A549 (cell line): ENCODE results near the gene KCNQ1. TPM values are rescaled to one million over a fixed set of nuclear protein-coding genes. Genes with fewer than 3 reads are reported as not detected.

Source experiments
- ATAC-seq, 2 experiments: fragments of 200-7000 bp in 1 of 2; fragments of >200 bp in 1 of 2; cut with Nextera tagmentation in 1 of 2; cut with Tn5 transposase in 1 of 2; 3 replicates each; pipeline versions ENCODE4 v1.8.0 to v1.9.1; 2018 to 2020; ENCODE audit warnings: mild to moderate bottlenecking in 1 of 2, moderate library complexity in 1 of 2
- CTCF ChIA-PET: fragments of 300-600 bp; sonication (Branson Sonifier 250); formaldehyde crosslinking; extraction: SDS; loops from one replicate; lab custom pipeline; 2021; ENCODE audit warnings: antibody characterized with exemption, inconsistent platforms; lab: Yijun Ruan, JAX
- POLR2A ChIA-PET: fragments of 350-600 bp; formaldehyde crosslinking; extraction: SDS; loops from one replicate; lab custom pipeline; 2021; ENCODE audit warnings: antibody characterized with exemption, inconsistent platforms; lab: Yijun Ruan, JAX
- DNase-seq, 2 experiments: peaks; one replicate each; pipeline versions ENCODE4 v3.0.0 to v3.0.0-alpha.2; 2011 to 2016; ENCODE audit warnings: low read depth in 1 of 2, low spot score in 1 of 2
- FAIRE-seq: peaks from 2 replicates; lab custom pipeline; 2011; peaks lifted over from hg19 to GRCh38; lab: Jason Lieb, UNC
- H3K27ac ChIP-seq, 2 experiments: fragments of >200 bp; sonication (Bioruptor Twin); formaldehyde crosslinking; 3 replicates each; pipeline ENCODE4 v1.5.1; 2016 to 2017
- H3K4me1 ChIP-seq: fragments of >200 bp; sonication (Bioruptor Twin); formaldehyde crosslinking; 3 replicates; pipeline ENCODE4 v1.6.1; 2016
- H3K4me2 ChIP-seq: fragments of >200 bp; sonication (Bioruptor Twin); formaldehyde crosslinking; 3 replicates; pipeline ENCODE4 v1.6.1; 2016
- H3K4me3 ChIP-seq: fragments of >200 bp; sonication (Bioruptor Twin); formaldehyde crosslinking; 3 replicates; pipeline ENCODE4 v1.5.1; 2016
- H3K9me3 ChIP-seq: fragments of >200 bp; sonication (Bioruptor Twin); formaldehyde crosslinking; 3 replicates; pipeline ENCODE4 v1.6.1; 2016
- BHLHE40 ChIP-seq: IDR thresholded peaks from 2 replicates; pipeline ENCODE4 v1.6.1; 2012; ENCODE audit warnings: low read depth, low read length, inconsistent platforms
- CEBPB ChIP-seq, 2 experiments: fragments of >200 bp in 1 of 2; sonication (Bioruptor Twin) in 1 of 2; formaldehyde crosslinking in 1 of 2; IDR thresholded peaks; 2 replicates each; pipeline ENCODE4 v1.6.1; 2012 to 2016
- CHD2 ChIP-seq: fragments of 150-350 bp; IDR thresholded peaks from 2 replicates; pipeline ENCODE4 v1.6.1; 2014; ENCODE audit warnings: low read length; ENCODE audit not compliant: partially characterized antibody
- EHMT2 ChIP-seq: fragments of 200-600 bp; sonication (generic); IDR thresholded peaks from 2 replicates; pipeline ENCODE4 v1.6.1; 2016; ENCODE audit warnings: antibody characterized with exemption, low read depth, mild to moderate bottlenecking, moderate library complexity
- EP300 ChIP-seq, 2 experiments: fragments of >200 bp; sonication (Bioruptor Twin); formaldehyde crosslinking; IDR thresholded peaks; 2 replicates in 1 of 2; 3 replicates in 1 of 2; pipeline ENCODE4 v1.6.1; 2016 to 2017
- ESRRA ChIP-seq: fragments of 150-350 bp; IDR thresholded peaks from 2 replicates; pipeline ENCODE4 v1.6.1; 2014; ENCODE audit warnings: mild to moderate bottlenecking, low read length, borderline replicate concordance
- FOSL2 ChIP-seq, 2 experiments: fragments of 450-650 bp in 1 of 2; fragments of >200 bp in 1 of 2; sonication (Bioruptor Twin) in 1 of 2; formaldehyde crosslinking; IDR thresholded peaks; 2 replicates each; pipeline versions ENCODE4 v1.5.0 to v1.6.1; 2016 to 2020; ENCODE audit warnings: mild to moderate bottlenecking in 1 of 2, moderate library complexity in 1 of 2
- FOXS1 ChIP-seq: fragments of 250-450 bp; sonication (Bioruptor Pico); IDR thresholded peaks from 2 replicates; pipeline ENCODE4 v1.5.0; 2020; ENCODE audit warnings: mild to moderate bottlenecking, moderate library complexity
- HDAC2 ChIP-seq: fragments of 200-600 bp; sonication (generic); IDR thresholded peaks from 2 replicates; pipeline ENCODE4 v1.6.1; 2016
- HES2 ChIP-seq: fragments of >200 bp; sonication (Bioruptor Twin); formaldehyde crosslinking; IDR thresholded peaks from 2 replicates; pipeline ENCODE4 v1.6.1; 2016
- HEYL ChIP-seq: fragments of 250-450 bp; sonication (Bioruptor Pico); IDR thresholded peaks from 2 replicates; pipeline ENCODE4 v1.8.0; 2021; ENCODE audit warnings: mild to moderate bottlenecking, moderate library complexity
- HOXB5 ChIP-seq: fragments of 250-450 bp; sonication (Bioruptor Pico); IDR thresholded peaks from 2 replicates; pipeline ENCODE4 v1.5.0; 2020; ENCODE audit warnings: mild to moderate bottlenecking, moderate library complexity
- JUN ChIP-seq, 2 experiments: fragments of >200 bp; sonication (Bioruptor Twin); formaldehyde crosslinking; IDR thresholded peaks; 2 replicates in 1 of 2; 3 replicates in 1 of 2; pipeline ENCODE4 v1.6.1; 2016 to 2017
- KDM5A ChIP-seq: fragments of 200-600 bp; sonication (generic); IDR thresholded peaks from 2 replicates; pipeline ENCODE4 v1.6.1; 2016; ENCODE audit warnings: antibody characterized with exemption, mild to moderate bottlenecking
- MAFK ChIP-seq: fragments of 450-650 bp; IDR thresholded peaks from 2 replicates; pipeline ENCODE4 v1.6.1; 2014; ENCODE audit not compliant: partially characterized antibody
- MYC ChIP-seq: IDR thresholded peaks from 2 replicates; pipeline ENCODE4 v1.6.1; 2012; ENCODE audit warnings: mild to moderate bottlenecking, inconsistent platforms, low read length, improper control_type of control experiment, borderline replicate concordance
- POLR2A ChIP-seq: IDR thresholded peaks from 2 replicates; pipeline ENCODE4 v1.6.1; 2012; ENCODE audit warnings: mild to moderate bottlenecking, low read length
- RAD21 ChIP-seq, 2 experiments: fragments of >200 bp in 1 of 2; sonication (Bioruptor Twin) in 1 of 2; formaldehyde crosslinking in 1 of 2; IDR thresholded peaks in 1 of 2; conservative IDR thresholded peaks in 1 of 2; 2 replicates in 1 of 2; 3 replicates in 1 of 2; pipeline ENCODE4 v1.6.1; 2012 to 2018; ENCODE audit warnings: inconsistent platforms in 1 of 2
- RFX5 ChIP-seq: fragments of 450-650 bp; IDR thresholded peaks from 2 replicates; pipeline ENCODE4 v1.7.1; 2014; ENCODE audit warnings: antibody characterized with exemption, mild to moderate bottlenecking, moderate library complexity
- SMC3 ChIP-seq: fragments of >200 bp; sonication (Bioruptor Twin); formaldehyde crosslinking; IDR thresholded peaks from 3 replicates; pipeline ENCODE4 v1.6.1; 2018; ENCODE audit warnings: inconsistent platforms
- SREBF2 ChIP-seq: fragments of 450-650 bp; IDR thresholded peaks from 2 replicates; pipeline ENCODE4 v1.6.1; 2014; ENCODE audit warnings: mild to moderate bottlenecking, moderate library complexity
- TFCP2L1 ChIP-seq: fragments of 250-450 bp; sonication (Bioruptor Pico); IDR thresholded peaks from 2 replicates; pipeline ENCODE4 v1.5.0; 2021; ENCODE audit warnings: mild to moderate bottlenecking
- USF2 ChIP-seq: fragments of 450-650 bp; IDR thresholded peaks from 2 replicates; pipeline ENCODE4 v1.6.1; 2014; ENCODE audit warnings: antibody characterized with exemption
- ZFP36 ChIP-seq: fragments of 450-650 bp; IDR thresholded peaks from 2 replicates; pipeline ENCODE4 v1.6.1; 2014; ENCODE audit warnings: borderline replicate concordance; ENCODE audit not compliant: partially characterized antibody
- WGBS: methylation state at CpG from one replicate; pipeline ENCODE4 v1.1.6; 2017; ENCODE audit errors: missing lambda C conversion rate; 5-methylcytosine and 5-hydroxymethylcytosine counted together
- polyA plus RNA-seq, 4 experiments: library from polyadenylated mRNA; depleted of rRNA in 3 of 4; stranded (reverse); fragments of >200 nt; fragmentation: RNase III in 1 of 4; extraction: RNeasy Plus Mini Kit Qiagen cat#74134 plus additional on column Dnase treatment in 1 of 4; gene quantifications; 2 replicates in 3 of 4; 3 replicates in 1 of 4; pipeline ENCODE4 v1.2.3, GENCODE V29; 2011 to 2017
- TF ChIP-seq, protein P1 (sequence below): fragments of 150-350 bp; IDR thresholded peaks from 2 replicates; pipeline ENCODE4 v1.6.1; 2014; ENCODE audit warnings: low read depth, mild to moderate bottlenecking, low read length

Gene KCNQ1
- polyA plus RNA-seq, 2 of the 4 experiments (the other 2 are of a cell fraction), result 0.14 to 0.17 TPM

GRCh38 chr11:2853401-2853800 is 408.6 kb downstream of the KCNQ1 start:
- H3K4me2 ChIP-seq, result no peak overlapping the region
- H3K4me1 ChIP-seq, result peaks cover 6% of the 10 kb centered on the region; the same call in 2 of the 3 replicates
- POLR2A ChIA-PET, result no interaction called here
- H3K9me3 ChIP-seq, result no peaks in the 10 kb centered on the region
- CTCF ChIA-PET, result interaction anchor here (2.5 kb wide), 1 partner anchor 321 kb away, joined by 11 read pairs; no protein-coding TSS in a partner anchor
- DNase-seq, result no peak
- WGBS, result 80% methylated on average over 9 of the region's 12 CpGs
- no peak for FAIRE-seq
- no peak overlapping the region for H3K4me3 ChIP-seq
- no peak overlapping the region for H3K27ac ChIP-seq
- no peak for TF ChIP-seq USF2
- TF ChIP-seq FOXS1, result no peak
- no peak for TF ChIP-seq KDM5A
- TF ChIP-seq FOSL2 (IDR thresholded peaks at IDR 0.05), result no peak
- no peak for TF ChIP-seq FOSL2 (CRISPR knock-in tag; IDR thresholded peaks at IDR 0.05)
- TF ChIP-seq ESRRA, result no peak
- TF ChIP-seq, protein P1, sequence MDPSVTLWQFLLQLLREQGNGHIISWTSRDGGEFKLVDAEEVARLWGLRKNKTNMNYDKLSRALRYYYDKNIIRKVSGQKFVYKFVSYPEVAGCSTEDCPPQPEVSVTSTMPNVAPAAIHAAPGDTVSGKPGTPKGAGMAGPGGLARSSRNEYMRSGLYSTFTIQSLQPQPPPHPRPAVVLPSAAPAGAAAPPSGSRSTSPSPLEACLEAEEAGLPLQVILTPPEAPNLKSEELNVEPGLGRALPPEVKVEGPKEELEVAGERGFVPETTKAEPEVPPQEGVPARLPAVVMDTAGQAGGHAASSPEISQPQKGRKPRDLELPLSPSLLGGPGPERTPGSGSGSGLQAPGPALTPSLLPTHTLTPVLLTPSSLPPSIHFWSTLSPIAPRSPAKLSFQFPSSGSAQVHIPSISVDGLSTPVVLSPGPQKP, result no peak
- TF ChIP-seq CHD2, result no peak
- TF ChIP-seq MYC, result no peak
- TF ChIP-seq HOXB5 (CRISPR knock-in tag), result no peak
- TF ChIP-seq SMC3, result no peak
- no peak for TF ChIP-seq CEBPB (IDR thresholded peaks at IDR 0.05)
- no peak for ATAC-seq

GRCh38 chr11:2853997-2854560 is 409.3 kb downstream of the KCNQ1 start:
- Histone ChIP-seq H3K9me3 (no peaks in the 10 kb centered on the region), H3K27ac (no peak overlapping the region), H3K4me2 (no peak overlapping the region), H3K4me3 (no peak overlapping the region), H3K4me1 (peaks cover 6% of the 10 kb centered on the region; the same call in 2 of the 3 replicates)
- TF ChIP-seq RFX5 (no peak), EP300 (IDR thresholded peaks at IDR 0.05) (no peak), RAD21 (conservative IDR thresholded peaks at IDR 0.05 in 1 of 2, IDR thresholded peaks at IDR 0.05 in 1 of 2) (no peak), SREBF2 (no peak), HDAC2 (no peak), FOXS1 (no peak), MAFK (no peak), EHMT2 (no peak), POLR2A (no peak), CHD2 (no peak), ZFP36 (no peak), JUN (IDR thresholded peaks at IDR 0.05) (no peak)
- TF ChIP-seq, protein P1, result no peak
- CTCF ChIA-PET, result interaction anchor here (0.7 to 2.5 kb wide), 2 partner anchors 322 to 374 kb away, joined by 3 to 11 read pairs; no protein-coding TSS in a partner anchor
- ATAC-seq (no peak), DNase-seq (no peak), FAIRE-seq (no peak)
- 87% methylated on average over 6 of the region's 7 CpGs for WGBS
- POLR2A ChIA-PET, result no interaction called here

DNA sequence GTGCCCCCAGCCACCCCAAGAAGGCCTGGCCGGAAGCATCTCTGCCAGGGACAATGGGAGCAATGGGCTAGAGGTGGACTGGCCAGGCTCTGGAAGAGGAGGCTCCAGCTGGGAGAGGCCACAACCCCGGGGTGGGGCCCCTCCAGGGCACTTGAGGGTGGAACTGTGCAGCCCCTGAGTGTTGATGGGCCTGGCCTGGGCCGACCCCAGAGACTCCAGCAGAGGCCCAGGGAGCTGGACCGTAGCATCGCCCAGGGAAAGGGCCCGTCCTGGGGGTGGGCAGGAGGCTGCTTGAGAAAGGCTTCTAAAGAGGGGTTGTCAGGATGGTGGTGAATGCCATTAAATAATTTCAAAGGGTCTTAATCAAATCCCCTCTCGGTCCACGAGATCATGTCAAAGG is 410.4 kb downstream of the KCNQ1 start:
- no peak for TF ChIP-seq TFCP2L1 (CRISPR knock-in tag)
- no peak for TF ChIP-seq HEYL
- TF ChIP-seq BHLHE40, result no peak
- no peak for TF ChIP-seq HES2
- no peak for TF ChIP-seq KDM5A
- TF ChIP-seq CHD2, result no peak
- no peak overlapping the region for H3K4me3 ChIP-seq
- WGBS, result 75% methylated on average over 6 of the region's 8 CpGs
- H3K4me2 ChIP-seq, result no peak overlapping the region
- FAIRE-seq (no peak), ATAC-seq (no peak), DNase-seq (no peak)
- ChIA-PET CTCF (interaction anchor here (0.8 to 2.5 kb wide), 3 partner anchors 11 to 323 kb away, joined by 3 to 11 read pairs (median 3); no protein-coding TSS in a partner anchor), POLR2A (no interaction called here)
- no peak overlapping the region for H3K27ac ChIP-seq
- H3K4me1 ChIP-seq, result peaks cover 6% of the 10 kb centered on the region; the same call in 2 of the 3 replicates
- H3K9me3 ChIP-seq, result no peaks in the 10 kb centered on the region
